MM.1S (cell line): Measurements from ENCODE around the gene DSCAM.

Experiments used
- DNase-seq: peaks from one replicate; pipeline ENCODE4 v3.0.0-alpha.2; 2015
- H2AFZ ChIP-seq: fragments of 300-600 bp; sonication (generic); 2 replicates; pipeline ENCODE4 v1.6.0; 2016; ENCODE audit warnings: antibody characterized with exemption, low read length
- H3F3A ChIP-seq: fragments of 300-600 bp; sonication (generic); 2 replicates; pipeline ENCODE4 v1.6.1; 2016; ENCODE audit warnings: mild to moderate bottlenecking, antibody characterized with exemption, low read length, moderate library complexity, mixed read lengths; ENCODE audit not compliant: insufficient read depth
- H3K27ac ChIP-seq: fragments of 300-600 bp; sonication (generic); 2 replicates; pipeline ENCODE4 v1.5.1; 2016; ENCODE audit warnings: mild to moderate bottlenecking, low read length
- H3K27me3 ChIP-seq: fragments of 300-600 bp; sonication (generic); replicated peaks from 2 replicates; pipeline ENCODE4 v1.6.0; 2016; ENCODE audit warnings: low read length; ENCODE audit not compliant: insufficient read depth
- H3K36me3 ChIP-seq: fragments of 300-600 bp; sonication (generic); replicated peaks from 2 replicates; pipeline ENCODE4 v1.6.1; 2016; ENCODE audit warnings: mild to moderate bottlenecking, low read length, mixed read lengths; ENCODE audit not compliant: insufficient read depth
- H3K4me1 ChIP-seq: fragments of 300-600 bp; sonication (generic); 2 replicates; pipeline ENCODE4 v1.6.1; 2016; ENCODE audit warnings: low read length, mixed read lengths
- H3K4me2 ChIP-seq: fragments of 300-600 bp; sonication (generic); 2 replicates; pipeline ENCODE4 v1.6.0; 2016; ENCODE audit warnings: low read depth, low read length
- H3K4me3 ChIP-seq: fragments of 300-600 bp; sonication (generic); 2 replicates; pipeline ENCODE4 v1.5.1; 2016; ENCODE audit warnings: low read length, mixed read lengths
- H3K79me2 ChIP-seq: fragments of 300-600 bp; sonication (generic); 2 replicates; pipeline ENCODE4 v1.6.1; 2016; ENCODE audit warnings: mixed run types, low read length, mixed read lengths
- H3K9ac ChIP-seq: fragments of 300-600 bp; sonication (generic); 2 replicates; pipeline ENCODE4 v1.6.1; 2016; ENCODE audit warnings: low read length, mixed read lengths
- H3K9me2 ChIP-seq: fragments of 300-600 bp; sonication (generic); replicated peaks from 2 replicates; pipeline ENCODE4 v1.6.1; 2016; ENCODE audit warnings: mild to moderate bottlenecking, low read length, mixed read lengths; ENCODE audit not compliant: insufficient read depth
- H3K9me3 ChIP-seq: fragments of 300-600 bp; sonication (generic); replicated peaks from 2 replicates; pipeline ENCODE4 v1.6.1; 2016; ENCODE audit warnings: mild to moderate bottlenecking, low read length, mixed read lengths; ENCODE audit not compliant: insufficient read depth
- H4K20me1 ChIP-seq: fragments of 300-600 bp; sonication (generic); 2 replicates; pipeline ENCODE4 v1.6.1; 2016; ENCODE audit warnings: mild to moderate bottlenecking, low read length, moderate library complexity, mixed read lengths; ENCODE audit not compliant: insufficient read depth
- CTCF ChIP-seq: fragments of 300-600 bp; sonication (generic); IDR thresholded peaks from 2 replicates; pipeline ENCODE4 v1.5.1; 2016; ENCODE audit warnings: antibody characterized with exemption, low read length, mixed read lengths
- EZH2 ChIP-seq: fragments of 300-600 bp; sonication (generic); optimal IDR thresholded peaks from 2 replicates; pipeline ENCODE3; 2017; ENCODE audit warnings: low read depth, mild to moderate bottlenecking, antibody characterized with exemption, low read length, mixed read lengths
- EZH2phosphoT487 ChIP-seq: fragments of 300-600 bp; sonication (generic); IDR thresholded peaks from 2 replicates; pipeline ENCODE4 v1.6.1; 2018; ENCODE audit warnings: antibody characterized with exemption, low read length

DSCAM gene

GRCh38 chr21:40827509-40827908 is 19.4 kb downstream of the DSCAM start:
- no peaks in the 10 kb centered on the region for H3K79me2 ChIP-seq
- no peaks in the 10 kb centered on the region for H3K27me3 ChIP-seq
- H3K4me1 ChIP-seq = no peaks in the 10 kb centered on the region

GRCh38 chr21:40819071-40819900 is 27.7 kb downstream of the DSCAM start:
- Histone ChIP-seq H3K27ac (no peak overlapping the region), H4K20me1 (no peaks in the 10 kb centered on the region), H3K27me3 (no peaks in the 10 kb centered on the region), H3K9ac (no peak overlapping the region), H3K36me3 (no peaks in the 10 kb centered on the region), H2AFZ (no peak overlapping the region), H3K4me1 (no peaks in the 10 kb centered on the region), H3K4me3 (no peak overlapping the region), H3K4me2 (no peak overlapping the region), H3K79me2 (no peaks in the 10 kb centered on the region), H3F3A (no peaks in the 10 kb centered on the region), H3K9me3 (no peaks in the 10 kb centered on the region), H3K9me2 (no peaks in the 10 kb centered on the region)
- TF ChIP-seq EZH2 = no peak
- DNase-seq = no peak

More at GRCh38 chr21:40827509-40827908, 19.4 kb downstream of the DSCAM start:
- Histone ChIP-seq H3K4me2 (no peak overlapping the region), H2AFZ (no peak overlapping the region), H3F3A (no peaks in the 10 kb centered on the region), H3K9ac (no peak overlapping the region), H3K36me3 (no peaks in the 10 kb centered on the region), H3K4me3 (no peak overlapping the region), H3K9me3 (no peaks in the 10 kb centered on the region), H3K9me2 (no peaks in the 10 kb centered on the region), H3K27ac (no peak overlapping the region), H4K20me1 (no peaks in the 10 kb centered on the region)
- TF ChIP-seq EZH2phosphoT487 = no peak
- TF ChIP-seq CTCF = no peak
- no peak for TF ChIP-seq EZH2
- peak; percentile 48 for DNase-seq

- Histone ChIP-seq H3K27me3 (no peaks in the 10 kb centered on the region), H3K27ac (no peak overlapping the region), H3K9ac (no peak overlapping the region), H3F3A (no peaks in the 10 kb centered on the region), H3K4me3 (no peak overlapping the region), H3K4me1 (no peaks in the 10 kb centered on the region), H3K79me2 (no peaks in the 10 kb centered on the region), H3K9me2 (no peaks in the 10 kb centered on the region), H3K4me2 (no peak overlapping the region), H3K9me3 (no peaks in the 10 kb centered on the region), H3K36me3 (no peaks in the 10 kb centered on the region), H2AFZ (no peak overlapping the region), H4K20me1 (no peaks in the 10 kb centered on the region)
- no peak for TF ChIP-seq CTCF
- TF ChIP-seq EZH2phosphoT487 = no peak
- no peak for TF ChIP-seq EZH2
- DNase-seq = no peak
Observed at GRCh38 chr21:40813918-40814317, 33.0 kb downstream of the DSCAM start.

- no peaks in the 10 kb centered on the region for H3K9me3 ChIP-seq
- H3K4me3 ChIP-seq = no peak overlapping the region
- no peaks in the 10 kb centered on the region for H3K9me2 ChIP-seq
Observed at GRCh38 chr21:40809673-40810197, 37.2 kb downstream of the DSCAM start.

More at GRCh38 chr21:40809673-40810197, 37.2 kb downstream of the DSCAM start:
- Histone ChIP-seq H3K27me3 (no peaks in the 10 kb centered on the region), H3K9ac (no peak overlapping the region), H3F3A (no peaks in the 10 kb centered on the region), H3K4me2 (no peak overlapping the region), H4K20me1 (no peaks in the 10 kb centered on the region), H3K4me1 (no peaks in the 10 kb centered on the region), H3K79me2 (no peaks in the 10 kb centered on the region), H2AFZ (no peak overlapping the region), H3K36me3 (no peaks in the 10 kb centered on the region), H3K27ac (no peak overlapping the region)
- TF ChIP-seq EZH2 = no peak
- no peak for TF ChIP-seq EZH2phosphoT487
- no peak for TF ChIP-seq CTCF
- DNase-seq = no peak
